ENCODE results near the gene ARF1. TPM values are rescaled to one million over a fixed set of nuclear protein-coding genes. Genes with fewer than 3 reads are reported as not detected.

Gene ARF1
- total RNA-seq, 1 donor from 2014 or later, result 240 TPM

DNA sequence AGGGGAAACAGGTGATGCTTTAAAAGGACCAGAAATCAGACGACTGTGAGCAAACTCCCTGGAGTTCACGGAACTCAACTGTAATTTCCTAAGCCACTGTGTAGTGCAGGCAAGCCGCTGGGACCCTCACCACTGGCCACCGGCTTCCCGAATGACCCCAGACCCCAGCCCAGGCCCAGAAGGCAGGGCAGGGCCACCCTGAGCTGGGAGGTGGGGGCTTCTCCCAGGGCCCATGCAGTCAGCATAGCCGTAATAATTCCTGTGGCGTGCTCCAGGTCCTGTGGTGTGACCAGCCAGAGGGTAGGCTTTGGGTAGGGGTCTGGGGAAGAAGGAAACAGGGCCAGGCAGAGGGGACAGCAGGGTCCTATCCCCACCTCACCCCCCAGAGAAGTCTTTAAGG lies 3.5 kb upstream of the ARF1 start:
- no peak for DNase-seq (ENCODE audit: low read depth)

DNA sequence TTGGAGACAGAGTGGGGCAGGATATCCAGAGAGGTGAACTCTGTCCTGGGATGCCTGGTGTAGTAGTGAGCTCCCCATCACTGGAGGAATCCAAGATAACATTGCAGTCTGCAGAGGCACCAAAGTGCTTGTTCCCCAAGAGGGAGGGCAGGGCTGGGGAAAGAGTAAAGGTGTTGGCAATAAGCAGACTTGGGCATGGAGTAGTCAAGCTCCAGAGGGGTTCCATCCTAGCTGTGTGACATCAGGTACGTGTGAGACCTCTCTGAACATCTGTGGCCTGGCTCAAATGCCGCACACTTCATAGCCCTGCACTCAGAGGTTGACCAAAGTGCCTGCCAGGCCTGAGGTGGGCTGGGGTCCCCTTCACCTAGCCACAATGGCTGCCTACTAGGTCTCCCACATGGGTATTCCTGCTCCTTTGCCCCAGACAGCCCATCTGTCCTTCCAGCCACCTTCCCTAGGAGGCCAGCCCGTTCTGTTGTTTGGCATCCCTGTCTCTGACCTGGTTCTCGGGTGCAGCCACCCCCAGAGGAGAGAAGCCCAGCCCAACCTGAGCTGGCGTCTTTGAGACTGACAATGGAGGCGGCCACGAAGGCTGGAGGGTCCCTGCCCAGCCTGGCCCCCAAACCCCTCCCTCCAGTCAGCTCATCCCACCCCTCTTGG lies 2.8 kb upstream of the ARF1 start:
- FAIRE-seq, result no peak
- no peak overlapping the region for H3K4me3 ChIP-seq (ENCODE audit: low read depth, low read length)
- H3K27me3 ChIP-seq (ENCODE audit: control insufficient read depth, insufficient read depth, low read length), result no peaks in the 10 kb centered on the region
- TF ChIP-seq, protein P1, sequence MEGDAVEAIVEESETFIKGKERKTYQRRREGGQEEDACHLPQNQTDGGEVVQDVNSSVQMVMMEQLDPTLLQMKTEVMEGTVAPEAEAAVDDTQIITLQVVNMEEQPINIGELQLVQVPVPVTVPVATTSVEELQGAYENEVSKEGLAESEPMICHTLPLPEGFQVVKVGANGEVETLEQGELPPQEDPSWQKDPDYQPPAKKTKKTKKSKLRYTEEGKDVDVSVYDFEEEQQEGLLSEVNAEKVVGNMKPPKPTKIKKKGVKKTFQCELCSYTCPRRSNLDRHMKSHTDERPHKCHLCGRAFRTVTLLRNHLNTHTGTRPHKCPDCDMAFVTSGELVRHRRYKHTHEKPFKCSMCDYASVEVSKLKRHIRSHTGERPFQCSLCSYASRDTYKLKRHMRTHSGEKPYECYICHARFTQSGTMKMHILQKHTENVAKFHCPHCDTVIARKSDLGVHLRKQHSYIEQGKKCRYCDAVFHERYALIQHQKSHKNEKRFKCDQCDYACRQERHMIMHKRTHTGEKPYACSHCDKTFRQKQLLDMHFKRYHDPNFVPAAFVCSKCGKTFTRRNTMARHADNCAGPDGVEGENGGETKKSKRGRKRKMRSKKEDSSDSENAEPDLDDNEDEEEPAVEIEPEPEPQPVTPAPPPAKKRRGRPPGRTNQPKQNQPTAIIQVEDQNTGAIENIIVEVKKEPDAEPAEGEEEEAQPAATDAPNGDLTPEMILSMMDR (IDR thresholded peaks at IDR 0.05; ENCODE audit: insufficient read depth, low read length, severe bottlenecking), result no peak
- H3K36me3 ChIP-seq (ENCODE audit: control insufficient read depth, insufficient read depth, low read length), result peaks cover 2% of the 10 kb centered on the region
- no peak for DNase-seq (ENCODE audit: low read depth)

More for the DNA sequence above, 3.5 kb upstream of the ARF1 start:
- no peak for FAIRE-seq
- H3K36me3 ChIP-seq (ENCODE audit: control insufficient read depth, insufficient read depth, low read length), result peaks cover 2% of the 10 kb centered on the region
- TF ChIP-seq, protein P1 (IDR thresholded peaks at IDR 0.05; ENCODE audit: insufficient read depth, low read length, severe bottlenecking), result no peak
- H3K27me3 ChIP-seq (ENCODE audit: control insufficient read depth, insufficient read depth, low read length), result no peaks in the 10 kb centered on the region
- no peak overlapping the region for H3K4me3 ChIP-seq (ENCODE audit: low read depth, low read length)

DNA sequence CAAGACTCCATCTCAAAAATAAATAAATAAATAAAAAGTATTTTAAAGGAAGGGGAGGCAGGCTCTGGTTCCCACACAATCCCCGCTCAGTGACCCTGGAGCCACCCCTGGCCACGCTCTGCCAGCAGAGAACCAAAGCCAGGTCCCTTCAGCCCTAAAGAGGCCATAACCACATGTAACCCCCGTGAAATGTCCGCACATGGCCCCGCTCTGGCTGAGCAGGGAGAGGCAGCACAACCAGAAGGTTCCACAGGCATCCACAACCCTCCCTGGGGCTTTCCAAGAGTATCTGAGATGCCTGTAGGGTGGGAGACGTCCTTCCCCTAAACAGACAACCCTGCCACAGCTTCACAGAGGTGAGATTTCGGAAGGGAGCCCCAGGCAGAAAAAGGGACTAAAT lies 1.4 kb upstream of the ARF1 start:
- no peak for FAIRE-seq
- H3K4me3 ChIP-seq (ENCODE audit: low read depth, low read length), result peak overlapping the region; percentile 97

DNA sequence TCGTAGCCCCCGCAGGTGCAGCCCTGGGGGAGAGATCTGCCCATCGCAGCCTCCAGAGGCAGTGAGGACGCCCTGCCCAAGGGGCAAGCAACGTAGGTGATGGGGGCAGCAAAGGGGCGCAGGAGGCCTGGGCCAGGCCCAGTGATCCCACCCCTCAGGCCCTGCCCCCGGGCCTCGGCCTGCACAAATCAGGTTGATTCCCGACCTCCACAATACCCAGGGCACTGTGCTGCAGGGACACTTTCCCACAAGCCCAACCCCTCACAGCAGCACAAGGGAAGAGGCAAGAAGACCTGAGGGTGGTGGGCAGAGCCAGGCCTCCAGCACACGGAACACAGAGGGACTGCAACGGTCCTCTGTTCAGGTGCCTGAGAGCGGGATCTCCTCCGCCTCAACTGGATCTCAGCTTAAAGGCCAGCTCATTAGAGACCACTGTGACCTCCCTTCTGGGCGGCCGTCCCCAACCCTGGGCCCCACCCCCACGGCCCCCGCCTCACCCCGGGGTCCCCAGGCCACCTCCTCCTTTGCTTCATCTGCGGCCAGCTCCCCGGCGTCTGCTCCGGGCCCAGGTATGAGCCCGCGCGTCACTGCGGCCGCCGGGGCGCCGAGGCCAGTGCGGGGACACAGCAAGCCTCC lies 812 bp upstream of the ARF1 start:
- Histone ChIP-seq H3K27me3 (ENCODE audit: control insufficient read depth, insufficient read depth, low read length) (no peaks in the 10 kb centered on the region), H3K36me3 (ENCODE audit: control insufficient read depth, insufficient read depth, low read length) (peaks cover 3% of the 10 kb centered on the region), H3K4me3 (ENCODE audit: low read depth, low read length) (peak overlapping the region; percentile 97)
- TF ChIP-seq, protein P1 (IDR thresholded peaks at IDR 0.05; ENCODE audit: insufficient read depth, low read length, severe bottlenecking), result no peak
- FAIRE-seq (no peak), DNase-seq (ENCODE audit: low read depth) (no peak)

More for the DNA sequence above, 1.4 kb upstream of the ARF1 start:
- Histone ChIP-seq H3K27me3 (ENCODE audit: control insufficient read depth, insufficient read depth, low read length) (no peaks in the 10 kb centered on the region), H3K36me3 (ENCODE audit: control insufficient read depth, insufficient read depth, low read length) (peaks cover 2% of the 10 kb centered on the region)
- TF ChIP-seq, protein P1 (IDR thresholded peaks at IDR 0.05; ENCODE audit: insufficient read depth, low read length, severe bottlenecking), result no peak
- DNase-seq (ENCODE audit: low read depth), result no peak

DNA sequence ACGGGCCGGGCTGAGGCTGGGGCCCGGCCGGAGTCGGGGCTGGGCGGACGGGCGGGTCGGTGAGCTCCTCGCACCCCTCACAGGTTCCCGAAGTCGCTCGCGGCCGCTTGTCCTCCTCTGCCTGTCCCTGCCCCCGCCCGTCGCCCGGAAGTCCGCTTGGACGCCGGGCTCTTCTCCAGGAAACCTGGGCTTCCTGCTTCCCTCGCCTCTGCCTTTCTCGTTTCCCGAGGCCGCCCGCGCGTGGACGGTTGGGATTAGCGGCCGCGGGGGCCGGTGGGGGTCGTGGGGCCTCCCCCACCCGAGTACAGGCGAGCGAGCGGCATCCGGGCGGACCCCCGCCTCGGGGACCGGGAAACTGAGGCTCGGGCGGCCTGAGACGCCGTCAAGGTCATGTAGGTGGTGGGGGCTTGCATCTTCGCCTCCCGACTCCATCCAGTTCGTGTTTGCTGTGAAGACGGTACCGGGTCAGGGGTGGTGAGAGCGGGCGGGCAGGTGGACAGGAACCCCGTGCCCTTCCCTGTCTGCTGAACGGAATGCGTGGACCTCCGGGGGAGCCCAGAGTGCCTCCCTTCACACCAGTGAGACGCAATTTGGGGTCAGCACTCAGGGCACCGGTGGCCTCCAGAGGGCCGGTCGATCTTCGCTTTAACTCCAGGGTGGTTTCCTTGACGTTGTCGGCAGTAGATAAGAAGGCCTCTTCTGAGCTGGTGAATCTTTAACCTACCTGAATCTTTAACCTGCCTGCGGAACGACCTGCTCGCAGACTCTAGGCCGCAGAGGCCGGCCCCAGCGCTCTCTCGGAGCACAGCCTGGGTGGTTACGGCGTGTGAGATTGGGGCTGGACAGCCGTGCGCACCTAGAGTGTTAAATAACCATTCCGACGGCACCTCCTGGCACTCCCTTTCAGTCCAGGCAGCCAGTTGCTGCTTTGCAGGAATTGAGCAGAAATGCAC lies 686 bp downstream of the ARF1 start:
- DNase-seq (ENCODE audit: low read depth) (no peak), FAIRE-seq (no peak)
- TF ChIP-seq, protein P1 (IDR thresholded peaks at IDR 0.05; ENCODE audit: insufficient read depth, low read length, severe bottlenecking), result no peak
- Histone ChIP-seq H3K36me3 (ENCODE audit: control insufficient read depth, insufficient read depth, low read length) (peaks cover 6% of the 10 kb centered on the region), H3K4me3 (ENCODE audit: low read depth, low read length) (peak overlapping the region; percentile 97), H3K27me3 (ENCODE audit: control insufficient read depth, insufficient read depth, low read length) (no peaks in the 10 kb centered on the region)

Data from bronchial epithelial cell (primary cell).